Muscle of leg (tissue), 11 donors: ENCODE results near the gene NEDD1. TPM values are rescaled to one million over a fixed set of nuclear protein-coding genes. Genes with fewer than 3 reads are reported as not detected.
A peak's percentile ranks its signal among the peaks of the same experiment; 100 is the strongest.

Experiments used
- DNase-seq: peaks from one replicate; pipeline ENCODE4 v3.0.0; 2013
- H3K27ac ChIP-seq: one replicate; pipeline ENCODE4 v1.5.1; 2013; ENCODE audit warnings: mild to moderate bottlenecking, low read length, control low read depth
- H3K27me3 ChIP-seq: one replicate; pipeline ENCODE4 v1.6.1; 2013; ENCODE audit warnings: low read length; ENCODE audit not compliant: control insufficient read depth, insufficient read depth
- H3K36me3 ChIP-seq: one replicate; pipeline ENCODE4 v1.6.1; 2013; ENCODE audit warnings: low read length; ENCODE audit not compliant: control insufficient read depth, insufficient read depth
- H3K4me1 ChIP-seq: one replicate; pipeline ENCODE4 v1.6.1; 2013; ENCODE audit warnings: low read length; ENCODE audit not compliant: control insufficient read depth, insufficient read depth
- H3K4me3 ChIP-seq: one replicate; pipeline ENCODE4 v1.5.1; 2013; ENCODE audit warnings: low read length, control low read depth
- H3K9me3 ChIP-seq: replicated peaks from 2 replicates; pipeline ENCODE4 v1.6.1; 2013; ENCODE audit warnings: low read depth, low read length; ENCODE audit not compliant: control insufficient read depth
- WGBS: methylation state at CpG from one replicate; pipeline ENCODE4 v1.1.5; 2013; ENCODE audit warnings: missing lambda C conversion rate; ENCODE audit not compliant: insufficient coverage; 5-methylcytosine and 5-hydroxymethylcytosine counted together
- polyA plus RNA-seq, 8 donors: library from polyadenylated mRNA; unstranded; fragments of 120-200 nt; gene quantifications; one replicate each; pipeline versions ENCODE4 v1.2.1 to v1.2.3, GENCODE V29; 2013; ENCODE audit warnings: inconsistent platforms in 1 of 8, low replicate concordance in 1 of 8; ENCODE audit not compliant: insufficient read length in 8 of 8, insufficient read depth in 1 of 8
- total RNA-seq: library from RNA; stranded (reverse); fragments of 120-200 nt; gene quantifications from one replicate; pipeline ENCODE4 v1.2.4, GENCODE V29; 2013

The NEDD1 gene
- total and polyA plus RNA-seq, 9 donors: 14.6 to 26.5 (median 18.9) TPM

- no CpG with 5 or more reads among the region's 2 CpGs for WGBS
- H3K27ac ChIP-seq: no peak overlapping the region
- no peaks in the 10 kb centered on the region for H3K4me1 ChIP-seq
- H3K36me3 ChIP-seq: no peaks in the 10 kb centered on the region
- H3K4me3 ChIP-seq: no peak overlapping the region
- no peaks in the 10 kb centered on the region for H3K27me3 ChIP-seq
- no peak for DNase-seq
- peaks cover 3% of the 10 kb centered on the region for H3K9me3 ChIP-seq
These were observed 32.8 kb upstream of the NEDD1 start for GRCh38 chr12:96874211-96874610.

GRCh38 chr12:96876966-96877365, 30.1 kb upstream of the NEDD1 start:
- 83% methylated on average over 1 of the region's 3 CpGs for WGBS
- no peaks in the 10 kb centered on the region for H3K27me3 ChIP-seq
- no peak overlapping the region for H3K4me3 ChIP-seq

GRCh38 chr12:96878704-96879103, 28.4 kb upstream of the NEDD1 start:
- H3K9me3 ChIP-seq: no peaks in the 10 kb centered on the region
- no peaks in the 10 kb centered on the region for H3K27me3 ChIP-seq
- H3K4me1 ChIP-seq: no peaks in the 10 kb centered on the region
- no CpG with 5 or more reads among the region's 1 CpG for WGBS
- no peak overlapping the region for H3K27ac ChIP-seq
- H3K36me3 ChIP-seq: no peaks in the 10 kb centered on the region
- H3K4me3 ChIP-seq: no peak overlapping the region
- DNase-seq: no peak

More at GRCh38 chr12:96876966-96877365, 30.1 kb upstream of the NEDD1 start:
- no peaks in the 10 kb centered on the region for H3K36me3 ChIP-seq
- H3K4me1 ChIP-seq: no peaks in the 10 kb centered on the region
- no peak for DNase-seq
- peaks cover 3% of the 10 kb centered on the region for H3K9me3 ChIP-seq
- H3K27ac ChIP-seq: no peak overlapping the region

- WGBS: 88% methylated on average over 3 of the region's 4 CpGs
- Histone ChIP-seq H3K36me3 (no peaks in the 10 kb centered on the region), H3K9me3 (no peaks in the 10 kb centered on the region), H3K27me3 (no peaks in the 10 kb centered on the region), H3K4me1 (no peaks in the 10 kb centered on the region), H3K4me3 (no peak overlapping the region), H3K27ac (no peak overlapping the region)
- no peak for DNase-seq
These were observed 27.8 kb upstream of the NEDD1 start for GRCh38 chr12:96879301-96879700.

- no peak for DNase-seq
- Histone ChIP-seq H3K9me3 (no peaks in the 10 kb centered on the region), H3K4me3 (no peak overlapping the region), H3K36me3 (no peaks in the 10 kb centered on the region), H3K4me1 (no peaks in the 10 kb centered on the region), H3K27me3 (no peaks in the 10 kb centered on the region), H3K27ac (no peak overlapping the region)
- 90% methylated on average over 2 of the region's 3 CpGs for WGBS
These were observed 26.8 kb upstream of the NEDD1 start for GRCh38 chr12:96880220-96880619.

GRCh38 chr12:96881608-96882007, 25.4 kb upstream of the NEDD1 start:
- no peak for DNase-seq
- H3K27me3 ChIP-seq: no peaks in the 10 kb centered on the region
- H3K36me3 ChIP-seq: no peaks in the 10 kb centered on the region
- no peaks in the 10 kb centered on the region for H3K4me1 ChIP-seq
- no peaks in the 10 kb centered on the region for H3K9me3 ChIP-seq
- H3K27ac ChIP-seq: no peak overlapping the region
- H3K4me3 ChIP-seq: no peak overlapping the region

GRCh38 chr12:96882862-96883261, 24.2 kb upstream of the NEDD1 start:
- Histone ChIP-seq H3K27me3 (no peaks in the 10 kb centered on the region), H3K9me3 (no peaks in the 10 kb centered on the region), H3K4me1 (peaks cover 4% of the 10 kb centered on the region), H3K4me3 (no peak overlapping the region), H3K36me3 (no peaks in the 10 kb centered on the region), H3K27ac (no peak overlapping the region)
- DNase-seq: no peak
- no CpG with 5 or more reads among the region's 2 CpGs for WGBS

GRCh38 chr12:96883571-96883970, 23.5 kb upstream of the NEDD1 start:
- no CpG with 5 or more reads among the region's 4 CpGs for WGBS
- H3K27ac ChIP-seq: no peak overlapping the region
- peaks cover 4% of the 10 kb centered on the region for H3K4me1 ChIP-seq
- no peak overlapping the region for H3K4me3 ChIP-seq
- no peaks in the 10 kb centered on the region for H3K27me3 ChIP-seq
- H3K36me3 ChIP-seq: no peaks in the 10 kb centered on the region
- no peak for DNase-seq
- H3K9me3 ChIP-seq: no peaks in the 10 kb centered on the region

- peaks cover 4% of the 10 kb centered on the region for H3K4me1 ChIP-seq
- no peaks in the 10 kb centered on the region for H3K9me3 ChIP-seq
- no peaks in the 10 kb centered on the region for H3K36me3 ChIP-seq
- peak; percentile 52 for DNase-seq
- H3K27ac ChIP-seq: no peak overlapping the region
- no peak overlapping the region for H3K4me3 ChIP-seq
- H3K27me3 ChIP-seq: no peaks in the 10 kb centered on the region
- 52% methylated on average over 4 of the region's 4 CpGs for WGBS
These were observed 19.9 kb upstream of the NEDD1 start for GRCh38 chr12:96886998-96887677.

GRCh38 chr12:96889273-96889933, 17.7 kb upstream of the NEDD1 start:
- no peak for DNase-seq
- Histone ChIP-seq H3K36me3 (no peaks in the 10 kb centered on the region), H3K4me3 (no peak overlapping the region), H3K27ac (no peak overlapping the region), H3K9me3 (no peaks in the 10 kb centered on the region), H3K27me3 (no peaks in the 10 kb centered on the region), H3K4me1 (peaks cover 4% of the 10 kb centered on the region)
- 10% methylated on average over 2 of the region's 5 CpGs for WGBS
